Neural progenitor cell (in vitro differentiated cells): ENCODE measurements around the gene PRPF40A.

Source experiments
- EZH2 ChIP-seq: fragments of 200-600 bp; sonication (generic); IDR thresholded peaks from 2 replicates; pipeline ENCODE4 v1.6.1; 2017; ENCODE audit warnings: antibody characterized with exemption, mild to moderate bottlenecking, moderate library complexity
- TF ChIP-seq, protein P1 (sequence below): fragments of 200-600 bp; sonication (generic); IDR thresholded peaks from 2 replicates; pipeline ENCODE4 v1.5.1; 2017; ENCODE audit warnings: antibody characterized with exemption, mild to moderate bottlenecking

DNA sequence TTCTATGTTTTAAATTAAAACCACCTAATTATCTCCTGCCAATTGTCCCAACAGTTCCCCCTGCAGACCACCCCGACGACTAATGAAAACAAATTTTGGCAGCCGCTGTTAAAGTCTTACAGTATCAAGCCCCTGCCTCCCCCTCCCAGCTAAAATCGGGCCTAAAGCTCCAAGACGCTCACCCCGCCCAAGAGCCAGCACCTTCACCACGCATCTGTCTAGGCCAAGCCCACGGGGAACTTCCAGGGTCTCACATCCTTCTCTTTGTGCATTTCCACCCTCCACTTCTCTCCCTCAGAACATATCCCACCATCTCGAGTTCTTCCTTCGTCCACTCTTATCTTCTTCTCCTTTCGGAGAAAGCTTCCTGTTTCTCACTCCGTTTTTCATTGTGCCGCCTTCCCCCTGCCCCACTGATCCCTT is 445 bp downstream of the PRPF40A start:
- TF ChIP-seq, protein P1, sequence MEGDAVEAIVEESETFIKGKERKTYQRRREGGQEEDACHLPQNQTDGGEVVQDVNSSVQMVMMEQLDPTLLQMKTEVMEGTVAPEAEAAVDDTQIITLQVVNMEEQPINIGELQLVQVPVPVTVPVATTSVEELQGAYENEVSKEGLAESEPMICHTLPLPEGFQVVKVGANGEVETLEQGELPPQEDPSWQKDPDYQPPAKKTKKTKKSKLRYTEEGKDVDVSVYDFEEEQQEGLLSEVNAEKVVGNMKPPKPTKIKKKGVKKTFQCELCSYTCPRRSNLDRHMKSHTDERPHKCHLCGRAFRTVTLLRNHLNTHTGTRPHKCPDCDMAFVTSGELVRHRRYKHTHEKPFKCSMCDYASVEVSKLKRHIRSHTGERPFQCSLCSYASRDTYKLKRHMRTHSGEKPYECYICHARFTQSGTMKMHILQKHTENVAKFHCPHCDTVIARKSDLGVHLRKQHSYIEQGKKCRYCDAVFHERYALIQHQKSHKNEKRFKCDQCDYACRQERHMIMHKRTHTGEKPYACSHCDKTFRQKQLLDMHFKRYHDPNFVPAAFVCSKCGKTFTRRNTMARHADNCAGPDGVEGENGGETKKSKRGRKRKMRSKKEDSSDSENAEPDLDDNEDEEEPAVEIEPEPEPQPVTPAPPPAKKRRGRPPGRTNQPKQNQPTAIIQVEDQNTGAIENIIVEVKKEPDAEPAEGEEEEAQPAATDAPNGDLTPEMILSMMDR: no peak
- no peak for TF ChIP-seq EZH2
